Measurements from ENCODE around the gene MYH15.
A peak's percentile ranks its signal among the peaks of the same experiment; 100 is the strongest.

MYH15 gene

DNA sequence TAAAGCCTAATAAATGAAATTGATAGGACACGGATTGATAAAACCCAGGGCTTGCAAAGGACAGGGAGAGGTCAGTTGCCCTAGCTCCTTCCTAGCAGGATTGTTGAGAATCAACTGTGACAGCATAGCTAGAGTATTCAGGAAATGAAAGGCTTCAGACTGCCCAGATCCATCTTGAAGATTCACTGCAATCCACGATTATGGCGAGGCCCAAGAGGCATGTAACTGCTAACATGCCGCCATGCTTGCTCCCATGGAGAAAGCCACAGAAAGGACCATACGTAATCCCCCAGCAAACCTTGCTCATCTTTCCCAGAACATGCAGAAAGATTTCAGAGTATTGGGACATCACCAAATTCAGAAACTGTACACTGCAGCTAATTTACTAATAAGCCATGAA, 41.3 kb downstream of the MYH15 start:
- no peak for DNase-seq

DNA sequence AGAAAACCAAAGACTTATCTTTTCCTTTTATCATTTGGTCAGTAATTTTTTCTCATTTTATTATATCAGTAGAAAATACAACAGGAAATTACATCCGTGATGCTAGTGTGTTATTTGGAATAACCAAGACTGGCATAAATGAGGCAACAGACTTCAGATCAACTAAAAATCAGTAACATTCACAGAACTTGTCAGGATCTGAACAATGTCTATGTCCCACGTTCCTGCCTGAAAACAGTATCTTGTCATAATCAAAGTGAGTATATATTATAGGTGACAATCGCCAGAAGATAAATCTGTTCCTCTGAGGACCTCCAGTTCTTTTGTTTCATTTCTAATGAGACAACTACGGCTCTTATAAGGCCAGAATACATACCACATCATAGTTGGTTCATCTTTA, 41.8 kb downstream of the MYH15 start:
- DNase-seq = no peak

DNA sequence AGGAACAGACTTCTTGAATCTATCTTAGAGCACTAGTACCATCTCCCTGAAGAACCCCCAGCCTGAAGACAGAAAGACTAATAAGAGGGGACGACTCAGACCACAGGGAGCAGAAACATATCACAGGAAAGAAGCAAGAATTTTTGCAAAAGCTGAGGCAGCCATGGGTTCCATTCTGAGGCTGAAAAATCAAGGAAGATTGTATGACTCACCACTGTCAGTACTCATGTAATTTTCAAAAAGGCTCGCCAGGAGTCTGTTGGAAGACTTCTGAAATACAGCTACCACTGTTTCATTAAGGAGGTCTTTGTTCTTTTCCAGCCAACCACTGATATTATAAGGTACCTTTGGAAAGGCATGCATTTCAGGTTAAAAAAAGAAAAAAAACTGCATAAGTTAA, 47.5 kb downstream of the MYH15 start:
- no peak for DNase-seq

DNA sequence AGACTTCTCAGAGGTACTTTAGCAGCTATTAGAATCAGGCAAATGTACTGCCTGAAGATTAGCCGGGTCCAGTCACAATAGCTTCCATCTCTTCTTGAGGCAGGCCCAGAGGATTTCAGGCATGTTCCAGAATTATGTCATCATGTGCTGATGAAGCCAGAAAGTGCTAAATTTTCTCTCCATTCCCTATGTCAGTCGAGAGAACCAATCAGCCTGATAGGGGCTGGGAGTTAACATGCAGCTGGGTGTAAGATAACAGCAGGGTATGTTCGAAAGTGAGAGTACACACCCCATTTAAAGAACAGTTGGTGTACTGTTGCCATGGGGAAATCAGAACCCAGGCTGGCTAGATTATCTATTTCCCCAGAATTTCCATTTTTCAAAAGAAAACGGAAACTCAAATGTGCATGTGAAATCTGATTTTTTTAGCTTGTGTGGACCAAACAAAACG, 48.7 kb downstream of the MYH15 start:
- no peak for DNase-seq

DNA sequence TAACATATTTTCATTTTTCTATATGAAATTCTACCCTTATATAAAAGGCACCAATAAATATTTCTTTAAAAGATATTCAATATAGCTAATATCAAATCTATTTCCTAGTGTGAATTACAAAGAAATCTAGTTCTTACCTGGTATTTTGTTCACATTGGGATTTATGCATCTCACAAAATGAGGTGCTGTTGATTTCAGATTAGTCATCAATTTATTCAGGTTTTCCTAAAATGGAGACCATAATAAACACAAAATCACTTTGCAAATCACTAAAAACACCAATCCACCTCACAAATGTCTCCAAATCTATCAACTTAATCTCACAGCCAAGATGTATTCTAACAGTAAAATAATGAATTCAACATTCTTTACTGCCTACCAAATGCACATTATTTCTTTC, 51.2 kb downstream of the MYH15 start:
- DNase-seq = no peak

DNA sequence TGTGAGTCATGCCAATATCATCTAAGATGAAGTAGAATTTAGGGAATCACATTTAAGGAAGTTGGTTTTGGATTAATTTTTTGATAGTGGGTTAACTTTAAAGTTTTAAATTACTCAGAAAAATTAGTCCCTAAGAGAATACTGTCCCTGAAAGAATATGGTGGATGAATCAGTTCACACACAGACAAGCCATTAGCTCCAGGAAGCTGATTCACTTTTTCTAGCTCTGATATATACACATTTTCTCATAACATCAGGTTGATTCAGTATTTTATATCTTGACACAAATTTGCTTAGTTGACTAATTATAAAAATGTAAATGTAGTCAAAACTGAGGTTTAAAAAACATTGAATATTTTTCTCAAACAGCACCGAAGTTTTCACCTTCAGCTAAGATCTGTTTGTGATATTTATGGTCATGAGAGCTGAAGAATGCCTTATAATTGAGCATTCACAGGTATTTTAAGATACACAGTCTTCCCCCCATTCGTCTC, 55.1 kb downstream of the MYH15 start:
- no peak for DNase-seq

DNA sequence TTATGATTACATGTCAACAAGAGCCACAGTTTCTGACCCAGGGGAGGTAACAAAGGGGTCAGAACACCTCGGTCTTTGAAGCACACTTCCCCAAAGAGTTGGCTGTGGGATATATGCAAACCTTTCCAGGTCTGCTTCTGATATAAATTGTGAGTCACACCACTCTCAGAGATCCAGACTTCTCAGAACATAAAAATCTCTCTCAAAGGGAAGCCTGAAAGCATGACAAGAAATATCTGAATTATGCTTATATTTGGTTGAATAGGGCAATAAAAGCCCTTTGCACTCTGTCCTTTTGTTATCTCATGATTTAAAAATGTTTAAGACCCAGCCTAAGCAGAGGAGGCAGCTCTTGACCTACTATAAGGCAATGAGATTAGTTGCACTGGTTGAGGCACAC, 56.8 kb downstream of the MYH15 start:
- no peak for DNase-seq

DNA sequence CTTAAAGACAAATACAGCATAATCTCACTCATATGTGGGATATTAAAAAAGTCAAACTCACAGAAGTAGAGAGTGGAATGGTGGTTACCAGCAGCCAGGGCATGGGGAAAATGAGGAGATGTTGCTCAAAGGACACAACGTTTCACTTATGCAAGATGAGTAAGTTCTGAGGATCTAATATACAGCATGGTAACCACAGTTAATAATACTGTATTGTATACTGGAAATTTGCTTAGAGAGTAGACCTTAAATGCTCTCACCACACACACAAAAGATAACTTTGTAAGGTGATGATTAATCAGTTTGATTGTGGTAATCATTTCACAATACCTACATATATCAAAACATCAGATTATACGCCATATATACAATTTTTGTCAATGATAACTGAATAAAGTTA, 60.0 kb downstream of the MYH15 start:
- DNase-seq = no peak

DNA sequence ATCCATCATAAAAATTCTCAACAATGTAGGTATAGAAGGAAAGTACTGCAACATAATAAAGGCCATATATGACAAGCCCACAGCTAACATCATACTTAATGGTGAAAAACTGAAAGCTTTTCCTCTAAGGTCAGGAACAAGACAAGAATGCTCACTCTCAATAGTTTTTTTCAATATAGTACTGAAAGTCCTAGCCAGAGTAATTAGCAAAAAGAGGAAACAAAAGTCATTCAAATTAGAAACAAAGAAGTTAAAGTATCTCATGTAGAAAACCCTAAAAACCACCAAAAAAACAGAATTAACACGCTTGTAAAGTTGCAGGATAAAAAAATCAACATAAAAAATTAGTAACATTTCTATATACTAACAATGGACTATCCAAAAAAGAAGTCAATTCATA, 61.8 kb downstream of the MYH15 start:
- peak in 1 of 2 donors; percentile 7 for DNase-seq

DNA sequence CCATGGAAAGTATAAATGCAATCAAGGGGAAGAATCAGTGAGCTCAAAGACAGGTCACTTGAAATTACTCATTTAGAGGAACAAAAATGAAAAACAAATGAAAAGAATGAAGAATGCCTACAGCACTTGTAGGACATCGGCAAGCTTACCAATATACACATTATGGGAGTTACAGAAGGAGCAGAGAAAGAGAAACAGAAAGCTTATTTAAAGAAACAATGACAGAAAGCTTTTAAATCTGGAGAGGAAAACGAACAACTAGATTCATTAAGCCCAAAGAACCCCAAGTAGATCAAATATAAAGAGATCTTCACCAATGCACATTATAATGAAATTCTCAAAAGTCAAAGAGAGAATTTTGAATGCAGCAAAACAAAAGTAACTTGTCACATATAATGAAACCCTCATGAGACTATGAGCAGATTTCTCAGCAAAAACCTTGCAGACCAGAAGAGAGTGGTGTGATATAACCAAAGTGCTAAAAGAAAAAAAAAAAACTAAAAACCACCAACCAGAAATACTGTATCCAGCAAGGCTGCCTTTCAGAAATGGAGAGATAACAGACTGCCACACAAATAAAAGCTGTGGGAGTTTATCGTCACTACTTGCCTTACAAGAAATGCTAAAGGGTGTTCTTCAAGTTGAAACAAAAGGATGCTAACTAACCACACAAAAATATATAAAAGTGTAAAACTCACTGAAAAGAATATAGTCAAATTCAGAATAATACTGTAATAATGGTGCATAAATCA, 63.1 kb downstream of the MYH15 start:
- DNase-seq = no peak

DNA sequence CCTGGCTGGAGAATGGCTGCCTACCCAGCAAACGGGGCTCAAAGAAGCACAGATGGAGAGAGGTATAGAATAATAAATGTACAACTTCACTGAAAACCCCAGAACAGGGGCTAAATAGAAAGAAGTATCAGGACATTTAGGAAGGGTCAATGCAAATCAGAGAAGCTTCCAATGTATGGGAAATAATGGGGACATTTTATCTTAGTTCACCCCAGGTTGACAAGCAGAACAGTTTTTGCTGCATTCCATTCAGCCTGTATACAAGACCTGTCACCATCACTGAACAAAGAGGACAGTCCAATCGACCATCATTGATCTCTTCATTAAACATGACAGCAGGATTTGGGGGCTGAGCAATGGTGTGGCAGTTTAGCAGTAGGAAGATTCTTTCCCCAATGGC, 68.1 kb downstream of the MYH15 start:
- DNase-seq = no peak

DNA sequence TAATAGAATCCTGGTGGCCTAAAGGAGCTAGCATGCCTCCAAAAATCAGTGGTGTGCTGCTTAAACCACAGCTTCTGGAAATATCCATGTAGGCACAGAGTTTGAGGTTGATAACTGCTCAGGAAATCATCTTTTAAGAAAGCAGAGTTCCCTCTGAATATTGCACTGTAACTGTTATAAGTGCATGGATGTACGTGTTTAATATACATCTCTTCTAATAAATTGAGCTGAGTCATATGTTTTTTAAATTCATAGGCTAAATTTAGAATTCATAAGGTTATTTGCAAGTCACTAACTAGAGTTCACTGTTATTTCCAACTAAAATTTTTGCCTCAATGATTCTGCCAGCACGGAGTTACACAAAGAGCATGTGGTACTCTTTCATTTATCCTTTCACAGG, 68.9 kb downstream of the MYH15 start:
- no peak for DNase-seq

DNA sequence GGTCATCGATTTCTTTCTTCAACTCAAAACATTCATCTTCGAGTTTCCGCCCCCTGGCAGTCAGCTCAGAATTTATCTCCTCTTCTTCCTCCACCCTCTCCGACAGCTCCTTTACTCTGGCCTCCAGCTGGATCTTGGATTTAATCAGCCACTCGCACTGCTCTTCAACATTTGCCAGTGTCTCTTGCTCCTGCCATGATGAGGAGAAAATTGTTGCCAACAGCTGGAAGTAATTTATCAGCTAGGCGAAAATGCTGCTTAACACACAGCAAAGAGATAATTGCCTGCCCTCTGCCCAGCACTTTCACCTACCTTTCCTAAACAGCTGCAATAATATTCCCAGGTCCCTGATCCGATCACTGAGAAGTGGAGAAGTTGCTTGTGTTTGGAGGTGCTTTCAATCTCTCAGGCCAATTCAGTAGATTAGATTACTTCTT, 69.3 kb downstream of the MYH15 start:
- DNase-seq = no peak

DNA sequence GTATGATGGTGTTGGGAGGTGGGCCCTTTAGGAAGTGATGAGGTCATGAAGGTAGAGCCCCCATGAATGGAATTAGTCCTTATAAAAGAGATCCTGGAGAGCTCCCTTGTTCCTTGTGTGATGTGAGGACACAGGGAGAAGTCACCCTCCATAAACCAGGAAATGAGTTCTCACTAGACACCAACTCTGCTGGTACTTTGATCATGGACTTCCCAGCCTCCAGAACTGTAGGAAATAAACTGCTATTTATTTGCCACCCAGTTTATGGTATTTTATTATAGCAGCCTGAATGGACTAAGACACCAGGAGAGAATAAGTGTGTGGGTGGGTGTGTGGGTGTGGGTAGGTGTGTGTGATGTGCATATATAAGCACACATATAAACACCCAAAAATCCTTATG, 71.9 kb downstream of the MYH15 start:
- DNase-seq = no peak

DNA sequence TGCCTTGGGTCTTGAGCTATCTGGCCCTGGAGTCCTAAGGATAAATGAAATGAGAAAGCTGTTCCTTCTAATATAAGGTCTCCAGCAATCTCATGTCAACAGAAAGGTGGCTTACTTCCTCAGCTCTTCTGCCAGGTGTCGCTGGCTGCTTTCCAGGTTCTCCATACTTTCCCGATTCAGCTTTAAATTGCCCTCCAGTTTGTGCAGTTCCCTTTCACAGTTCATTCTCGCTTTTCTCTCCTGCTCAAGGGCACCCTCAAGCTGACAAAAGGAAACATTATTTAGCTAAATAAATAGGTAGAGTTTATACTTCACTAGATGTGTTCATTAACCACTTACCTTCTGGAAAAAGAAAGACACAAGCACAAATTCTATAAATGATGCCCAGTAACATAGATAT, 73.0 kb downstream of the MYH15 start:
- DNase-seq = no peak

DNA sequence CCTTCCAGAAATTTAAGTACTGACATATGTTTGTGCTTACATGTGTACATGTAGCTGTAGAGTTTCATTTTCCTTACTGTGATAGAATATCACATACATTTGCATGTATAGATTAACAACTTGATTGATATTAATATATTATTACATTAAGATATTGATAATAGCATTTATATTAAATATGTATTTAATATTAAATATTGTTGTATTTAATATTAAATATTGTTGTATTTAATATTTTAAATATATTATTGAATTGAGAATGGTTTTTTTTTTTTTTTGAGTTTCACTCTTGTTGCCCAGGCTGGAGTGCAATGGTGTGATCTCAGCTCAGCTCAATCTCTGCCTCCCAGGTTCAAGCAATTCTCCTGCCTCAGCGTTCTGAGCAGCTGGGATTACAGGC, 76.5 kb downstream of the MYH15 start:
- DNase-seq = no peak

DNA sequence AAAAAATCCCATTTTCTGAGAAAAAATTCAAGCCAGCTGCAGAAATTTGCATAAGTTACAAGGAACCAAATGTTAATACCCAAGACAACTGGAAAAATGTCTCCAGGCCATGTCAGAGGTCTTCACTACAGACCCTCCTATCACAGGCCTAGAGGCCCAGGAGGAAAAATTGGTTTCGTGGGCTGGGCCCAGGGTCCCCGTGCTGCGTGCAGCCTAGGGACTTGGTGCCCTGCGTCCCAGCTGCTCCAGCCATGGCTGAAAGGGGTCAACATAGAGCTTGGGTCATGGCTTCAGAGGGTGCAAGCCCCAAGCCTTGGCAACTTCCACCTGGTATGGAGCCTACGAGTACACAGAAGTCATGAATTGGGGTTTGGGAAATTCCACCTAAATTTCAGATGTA, 78.0 kb downstream of the MYH15 start:
- DNase-seq = no peak

DNA sequence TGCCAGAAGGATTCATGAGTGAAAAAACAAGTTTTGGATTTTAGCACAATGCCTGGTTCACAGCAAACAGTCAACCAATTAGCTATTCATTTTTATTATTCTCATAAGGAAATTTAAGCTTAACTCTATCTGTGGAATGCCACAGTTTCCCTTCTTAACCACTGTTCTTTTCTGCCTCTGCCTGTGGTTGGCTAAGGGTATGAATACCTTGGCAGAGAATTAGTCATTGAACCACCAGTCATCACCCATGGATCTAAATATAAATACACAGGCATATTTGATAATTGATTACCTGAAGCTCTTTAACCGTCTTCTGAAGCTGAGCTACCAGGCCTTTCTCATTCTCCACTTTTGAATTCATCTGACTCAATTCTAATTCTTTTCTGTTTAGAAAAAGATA, 79.9 kb downstream of the MYH15 start:
- DNase-seq = no peak

DNA sequence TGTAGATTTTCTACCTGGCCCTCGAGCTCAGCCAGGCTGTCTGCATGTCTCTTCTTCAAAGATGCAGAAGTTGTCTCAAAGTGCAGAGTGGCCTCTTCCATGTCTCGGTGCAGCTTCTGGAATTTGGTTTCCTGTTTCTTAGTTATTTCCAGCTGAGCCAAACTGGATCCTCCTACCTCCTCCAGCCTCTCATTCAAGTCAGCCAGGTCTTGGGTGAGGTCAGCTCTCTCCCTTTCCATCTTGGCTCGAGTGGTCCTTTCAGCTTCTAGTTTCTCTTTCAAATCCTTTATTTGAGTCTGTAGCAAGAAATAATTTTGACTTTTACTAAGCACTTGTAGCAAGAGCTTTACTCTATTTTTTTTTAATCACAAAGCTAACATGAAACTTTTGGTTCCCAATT, 81.8 kb downstream of the MYH15 start:
- DNase-seq = no peak

DNA sequence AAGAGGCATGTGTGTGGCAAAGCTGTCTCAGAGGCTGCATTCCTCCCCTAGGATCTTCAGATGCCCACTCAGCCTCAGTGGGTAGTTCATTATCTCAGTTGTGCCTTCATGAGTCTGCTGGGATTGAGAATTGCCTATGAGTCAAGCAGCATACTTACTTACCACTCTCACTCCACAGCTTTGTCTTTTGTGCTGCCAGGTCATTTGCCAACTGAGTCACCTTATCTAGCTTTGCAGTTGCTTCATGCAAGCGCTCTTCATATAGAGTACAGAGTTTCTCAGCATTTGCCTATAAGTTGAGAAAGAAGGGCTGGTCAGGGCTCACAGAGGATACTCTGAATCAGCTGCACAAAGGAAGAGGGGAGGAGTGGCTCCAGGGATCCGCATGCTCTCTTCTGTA, 89.5 kb downstream of the MYH15 start:
- DNase-seq = no peak

DNA sequence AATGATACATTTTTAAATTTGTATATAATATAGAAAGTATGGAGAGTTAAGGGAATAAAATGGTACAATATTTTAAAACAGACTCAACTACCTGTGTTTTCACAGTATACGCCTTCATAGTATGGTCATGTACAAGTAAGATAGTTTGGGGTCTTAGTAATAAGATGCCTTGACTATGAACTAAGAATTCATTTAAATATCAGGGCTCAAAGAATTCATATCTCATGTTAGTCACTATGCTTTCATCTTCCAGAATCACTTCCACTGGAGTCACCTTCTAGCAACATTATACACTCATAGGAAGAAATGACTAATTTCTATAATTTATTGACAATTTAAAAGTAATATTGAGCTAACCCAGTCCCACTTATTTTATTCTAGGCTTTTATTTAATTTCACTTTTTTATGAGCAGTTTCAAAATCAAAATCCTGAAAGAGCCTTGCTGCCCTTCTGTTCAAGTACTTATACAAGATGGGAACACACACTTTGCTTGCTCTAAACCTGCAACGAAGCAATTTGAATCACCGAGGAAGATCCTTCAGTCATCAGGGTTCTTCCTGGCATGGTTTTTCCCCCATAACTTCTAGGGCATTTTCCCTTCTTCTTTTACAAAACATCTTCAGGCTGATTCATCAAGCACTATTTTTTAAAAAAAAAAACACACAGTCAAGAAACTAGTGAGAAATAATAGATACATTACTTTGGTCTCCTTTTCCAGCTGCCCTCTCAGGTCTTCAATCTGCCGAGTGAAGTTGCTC, 94.1 kb downstream of the MYH15 start:
- no peak for DNase-seq

DNA sequence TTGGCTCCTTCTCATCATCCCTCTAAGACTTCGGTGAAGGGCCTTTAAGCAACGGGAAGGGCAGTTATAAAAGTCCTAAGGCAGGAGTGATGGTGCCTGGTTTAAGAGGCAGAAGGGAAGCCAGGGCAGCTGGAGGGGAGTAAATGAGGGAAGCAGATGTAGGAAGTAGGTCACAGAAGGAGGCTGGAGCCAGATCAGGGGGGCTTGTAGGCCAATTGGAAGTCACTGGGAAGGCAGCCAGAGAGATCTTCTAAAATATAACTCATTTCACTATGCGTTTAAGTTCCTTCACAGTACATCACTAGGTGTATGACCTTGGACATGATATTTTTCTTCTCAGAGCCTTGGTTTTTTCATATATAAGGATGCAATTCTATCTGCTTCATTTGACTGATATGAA, 94.7 kb downstream of the MYH15 start:
- no peak for DNase-seq

DNA sequence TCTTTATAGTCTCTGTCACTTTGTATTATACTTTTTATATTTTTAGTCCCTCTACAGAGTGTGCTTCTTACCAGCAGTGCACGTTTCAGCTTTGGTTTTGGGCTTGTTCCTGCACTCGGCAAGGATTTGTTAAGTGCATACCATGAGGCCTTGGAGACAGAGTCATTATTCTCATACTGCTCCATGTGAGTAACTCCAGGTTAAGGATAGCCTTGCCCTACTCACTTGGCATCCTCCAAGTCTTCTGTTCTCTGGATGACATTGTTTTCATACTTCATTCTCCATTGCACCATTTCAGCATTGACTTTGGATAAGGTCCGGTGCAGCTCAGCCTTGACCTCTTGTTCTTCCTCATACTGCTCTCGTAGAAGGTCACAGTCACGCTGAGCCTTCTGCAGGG, 96.4 kb downstream of the MYH15 start:
- DNase-seq = no peak

DNA sequence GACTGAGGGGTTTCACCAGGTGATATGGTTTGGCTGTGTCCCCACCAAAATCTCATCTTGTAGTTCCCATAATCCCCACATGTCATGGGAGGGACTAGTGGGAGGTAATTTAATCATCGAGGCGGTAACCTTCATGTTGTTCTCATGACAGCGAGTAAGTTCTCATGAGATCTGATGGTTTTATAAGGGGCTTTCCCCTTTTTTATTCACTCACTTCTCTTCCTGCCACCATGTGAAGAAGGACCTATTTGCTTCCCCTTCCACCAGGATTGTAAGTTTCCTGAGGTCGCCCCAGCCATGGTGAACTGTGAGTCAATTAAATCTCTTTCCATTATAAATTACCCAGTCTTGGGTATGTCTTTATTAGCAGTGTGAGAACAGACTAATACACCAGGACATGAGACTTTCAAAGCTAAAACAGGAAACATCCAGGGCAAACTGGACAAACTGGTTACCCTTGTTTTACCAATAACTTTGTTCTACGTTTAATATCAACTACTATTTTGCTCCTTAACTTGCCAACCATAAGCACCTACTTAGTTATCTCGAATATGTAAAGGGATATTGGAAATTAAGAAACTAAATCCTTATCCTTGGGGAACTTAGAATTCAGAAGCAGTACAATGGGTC, 98.2 kb downstream of the MYH15 start:
- no peak for DNase-seq

Measured in inflammatory macrophage (primary cell).